ENCODE results near the gene SLC9A5. TPM values are rescaled to one million over a fixed set of nuclear protein-coding genes. Genes with fewer than 3 reads are reported as not detected.
A peak's percentile ranks its signal among the peaks of the same experiment; 100 is the strongest.

The SLC9A5 gene
- total and polyA plus RNA-seq, 9 of the 15 experiments (the other 6 are each of a cell fraction or from before 2014, with no cell fraction given) = 0.06 to 3.1 (median 1.2) TPM

DNA sequence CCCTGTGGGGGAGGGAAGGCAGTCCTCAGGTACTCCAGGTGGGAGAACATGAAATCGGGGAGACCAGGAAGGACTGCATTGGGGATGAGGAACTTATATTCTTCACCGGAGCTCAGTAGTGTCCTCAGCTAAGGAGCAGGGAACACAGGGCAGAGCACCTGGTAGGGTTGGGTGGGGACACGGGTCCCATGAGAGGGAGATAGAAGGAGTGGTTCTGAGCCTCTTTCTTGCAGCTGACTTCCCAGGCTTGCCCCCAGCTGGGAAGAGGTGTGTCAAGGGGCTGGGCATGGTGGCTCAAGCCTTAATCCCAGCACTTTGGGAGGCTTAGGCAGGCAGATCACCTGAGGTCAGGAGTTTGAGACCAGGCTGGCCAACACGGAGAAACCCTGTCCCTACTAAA, 3.6 kb upstream of the SLC9A5 start (continued):
- no peak for TF ChIP-seq ELF4 (CRISPR knock-in tag; IDR thresholded peaks at IDR 0.05)

DNA sequence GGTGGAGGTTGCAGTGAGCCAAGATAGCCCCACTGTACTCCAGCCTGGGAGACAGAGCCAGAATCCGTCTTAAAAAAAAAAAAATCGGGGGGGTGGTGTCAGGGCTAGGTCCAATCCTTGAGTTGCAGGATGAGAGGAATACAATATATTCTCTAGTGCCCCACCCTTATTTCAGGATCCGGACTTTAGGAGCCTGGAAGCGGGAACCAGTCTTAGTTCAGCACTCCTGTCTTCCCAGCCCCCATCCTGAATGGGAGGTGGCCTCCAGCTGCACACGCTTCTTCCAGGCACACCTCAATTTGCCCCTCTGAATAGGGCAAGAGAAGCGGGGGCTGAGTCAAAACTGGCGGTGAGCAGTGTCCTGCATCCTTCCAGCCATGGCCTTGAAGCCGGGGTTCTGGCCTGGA, 3.1 kb upstream of the SLC9A5 start:
- ChIA-PET CTCF (ENCODE audit: low intra/inter-chr PET ratio) (no interaction called here), POLR2A (interaction anchor here (0.6 to 2.3 kb wide), 5 partner anchors 10 to 354 kb away, joined by 3 to 14 read pairs (median 5); partner anchors contain the start of gene TMEM208)
- Histone ChIP-seq H2AFZ (ENCODE audit: low read depth, low read length) (peak overlapping the region; percentile 82), H3K4me2 (ENCODE audit: insufficient read depth, low read length) (peak overlapping the region; percentile 91), H3K36me3 (ENCODE audit: control insufficient read depth, insufficient read depth, low read length) (peaks cover 26% of the 10 kb centered on the region; the same call in 2 of the 3 replicates), H3K79me2 (ENCODE audit: control insufficient read depth, insufficient read depth, low read length) (peaks cover 64% of the 10 kb centered on the region), H3K9me3 (replicated peaks; ENCODE audit: control insufficient read depth, insufficient read depth, low read depth, low read length) (no peaks in the 10 kb centered on the region), H3K4me3 (peak overlapping the region; percentile 88), H4K20me1 (replicated peaks; ENCODE audit: control insufficient read depth, insufficient read depth, low read length) (no peaks in the 10 kb centered on the region), H3K9me1 (ENCODE audit: control insufficient read depth, insufficient read depth, low read length) (no peaks in the 10 kb centered on the region), H3K4me1 (replicated peaks in 1 of 2; ENCODE audit: control insufficient read depth in 2 of 2, insufficient read depth in 2 of 2, low read length in 2 of 2) (peaks cover 65 to 84% of the 10 kb centered on the region in 2 experiments), H3K27me3 (ENCODE audit: control insufficient read depth in 2 of 2, insufficient read depth in 2 of 2, low read length in 2 of 2) (no peaks in the 10 kb centered on the region), H3K9ac (ENCODE audit: insufficient read depth in 1 of 2, low read depth in 2 of 2, low read length in 2 of 2) (peak overlapping the region; percentile 79 to 96), H3K27ac (ENCODE audit: extremely low read depth, low read depth, low read length) (peak overlapping the region; percentile 68)
- BruUV-seq (replicated peaks) = no TSS peak
- FAIRE-seq (peak; percentile 11), ATAC-seq (no peak), DNase-seq (ENCODE audit: extremely low read depth in 1 of 4, low spot score in 3 of 4) (no peak)
- intact Hi-C loops (cut with micrococcal nuclease) = loop anchor here (1.0 to 10.0 kb wide), 5 partner anchors 53 to 293 kb away; partner anchors contain the start of genes CBFB, E2F4 and MATCAP1
- WGBS (ENCODE audit: insufficient coverage, low coverage, missing lambda C conversion rate) = 3% methylated on average over 8 of the region's 8 CpGs
- in situ Hi-C loops (cut with MboI) = no loop called here
- no peak for TF ChIP-seq MTA3 (IDR thresholded peaks at IDR 0.05; ENCODE audit: borderline replicate concordance)
- TF ChIP-seq, protein P1, sequence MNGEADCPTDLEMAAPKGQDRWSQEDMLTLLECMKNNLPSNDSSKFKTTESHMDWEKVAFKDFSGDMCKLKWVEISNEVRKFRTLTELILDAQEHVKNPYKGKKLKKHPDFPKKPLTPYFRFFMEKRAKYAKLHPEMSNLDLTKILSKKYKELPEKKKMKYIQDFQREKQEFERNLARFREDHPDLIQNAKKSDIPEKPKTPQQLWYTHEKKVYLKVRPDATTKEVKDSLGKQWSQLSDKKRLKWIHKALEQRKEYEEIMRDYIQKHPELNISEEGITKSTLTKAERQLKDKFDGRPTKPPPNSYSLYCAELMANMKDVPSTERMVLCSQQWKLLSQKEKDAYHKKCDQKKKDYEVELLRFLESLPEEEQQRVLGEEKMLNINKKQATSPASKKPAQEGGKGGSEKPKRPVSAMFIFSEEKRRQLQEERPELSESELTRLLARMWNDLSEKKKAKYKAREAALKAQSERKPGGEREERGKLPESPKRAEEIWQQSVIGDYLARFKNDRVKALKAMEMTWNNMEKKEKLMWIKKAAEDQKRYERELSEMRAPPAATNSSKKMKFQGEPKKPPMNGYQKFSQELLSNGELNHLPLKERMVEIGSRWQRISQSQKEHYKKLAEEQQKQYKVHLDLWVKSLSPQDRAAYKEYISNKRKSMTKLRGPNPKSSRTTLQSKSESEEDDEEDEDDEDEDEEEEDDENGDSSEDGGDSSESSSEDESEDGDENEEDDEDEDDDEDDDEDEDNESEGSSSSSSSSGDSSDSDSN (IDR thresholded peaks at IDR 0.05; ENCODE audit: borderline replicate concordance in 1 of 2, low read depth in 2 of 2, low read length in 2 of 2) = peak in 1 of 2 experiments; percentile 17; a peak in 1 of 4 replicates
- no peak for TF ChIP-seq TAF15 (IDR thresholded peaks at IDR 0.05; ENCODE audit: low read depth, low read length)
- 0 out of 4 replicates have a peak, but pooled peaks of 1 of the 2 experiments have one; percentile 4 for TF ChIP-seq SIN3A (IDR thresholded peaks at IDR 0.05; ENCODE audit: borderline replicate concordance in 2 of 2, control insufficient read depth in 1 of 2, low read depth in 2 of 2, low read length in 2 of 2)
- no peak for TF ChIP-seq MYC (IDR thresholded peaks at IDR 0.05; ENCODE audit: low read depth, low read length)
- TF ChIP-seq MYC (CRISPR knock-in tag; IDR thresholded peaks at IDR 0.05; ENCODE audit: borderline replicate concordance, low read depth) = peak; percentile 59; the same call in 1 of the 2 replicates
- TF ChIP-seq, protein P2, sequence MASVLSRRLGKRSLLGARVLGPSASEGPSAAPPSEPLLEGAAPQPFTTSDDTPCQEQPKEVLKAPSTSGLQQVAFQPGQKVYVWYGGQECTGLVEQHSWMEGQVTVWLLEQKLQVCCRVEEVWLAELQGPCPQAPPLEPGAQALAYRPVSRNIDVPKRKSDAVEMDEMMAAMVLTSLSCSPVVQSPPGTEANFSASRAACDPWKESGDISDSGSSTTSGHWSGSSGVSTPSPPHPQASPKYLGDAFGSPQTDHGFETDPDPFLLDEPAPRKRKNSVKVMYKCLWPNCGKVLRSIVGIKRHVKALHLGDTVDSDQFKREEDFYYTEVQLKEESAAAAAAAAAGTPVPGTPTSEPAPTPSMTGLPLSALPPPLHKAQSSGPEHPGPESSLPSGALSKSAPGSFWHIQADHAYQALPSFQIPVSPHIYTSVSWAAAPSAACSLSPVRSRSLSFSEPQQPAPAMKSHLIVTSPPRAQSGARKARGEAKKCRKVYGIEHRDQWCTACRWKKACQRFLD (CRISPR knock-in tag; IDR thresholded peaks at IDR 0.05) = peak; percentile 83; the same call in 1 of the 2 replicates

Data from K562 (cell line).